ENCODE measurements around the gene EFHB. TPM values are rescaled to one million over a fixed set of nuclear protein-coding genes. Genes with fewer than 3 reads are reported as not detected.
"Not testable (repeated sequence)": the region's sequence is repeated elsewhere in the genome, so short reads cannot be mapped to it uniquely, and the experiment has no call there.

Gene EFHB
- total RNA-seq, 2 donors from 2014 or later, result 1.3 to 2.7 TPM

DNA sequence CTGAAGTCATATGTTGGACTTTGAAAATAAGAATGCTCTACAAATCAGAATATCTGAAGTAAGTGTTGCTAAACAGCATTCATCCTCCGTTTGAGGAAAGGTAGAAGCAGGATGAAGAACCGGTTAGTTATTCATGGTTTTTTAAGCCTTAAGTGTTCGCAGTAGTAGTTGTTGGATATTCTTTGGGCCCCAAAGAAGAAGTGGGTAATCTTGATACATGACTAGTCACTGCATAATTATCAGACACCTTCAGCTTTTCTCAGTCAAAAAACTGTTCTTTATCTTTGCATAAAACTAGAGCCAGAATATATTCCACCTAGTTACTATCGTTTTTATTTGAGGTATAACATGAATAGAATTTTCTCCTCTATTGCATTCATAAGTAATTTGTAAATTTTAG lies 26.7 kb upstream of the EFHB start:
- Histone ChIP-seq H3K9me3 (ENCODE audit: control insufficient read depth, low read length) (no peaks in the 10 kb centered on the region), H3K9ac (ENCODE audit: extremely low read depth, low read length, poor library complexity, severe bottlenecking) (no peak overlapping the region), H3K4me3 (ENCODE audit: low read length) (no peak overlapping the region), H3K27ac (ENCODE audit: low read depth, low read length) (no peak overlapping the region), H3K36me3 (ENCODE audit: control insufficient read depth, insufficient read depth, low read length) (peaks cover 56% of the 10 kb centered on the region), H3K4me1 (ENCODE audit: control insufficient read depth, insufficient read depth, low read length) (no peaks in the 10 kb centered on the region), H3K27me3 (ENCODE audit: control insufficient read depth, insufficient read depth, low read length, poor library complexity, severe bottlenecking) (no peaks in the 10 kb centered on the region)
- WGBS, 2 experiments (ENCODE audit: insufficient coverage in 1 of 2, insufficient read length in 1 of 2), result 90 to 95% methylated on average over 3 of the region's 4 CpGs
- Mint-ChIP-seq H3K27ac (no peak overlapping the region), H3K4me1 (no peaks in the 10 kb centered on the region), H3K4me3 (no peak overlapping the region), H3K36me3 (ENCODE audit: low read depth) (peaks cover 43% of the 10 kb centered on the region), H3K27me3 (ENCODE audit: insufficient read depth) (no peaks in the 10 kb centered on the region), H3K9me3 (peaks cover 2% of the 10 kb centered on the region)
- no peak for DNase-seq
- TF ChIP-seq CTCF (conservative IDR thresholded peaks at IDR 0.05), result no peak

DNA sequence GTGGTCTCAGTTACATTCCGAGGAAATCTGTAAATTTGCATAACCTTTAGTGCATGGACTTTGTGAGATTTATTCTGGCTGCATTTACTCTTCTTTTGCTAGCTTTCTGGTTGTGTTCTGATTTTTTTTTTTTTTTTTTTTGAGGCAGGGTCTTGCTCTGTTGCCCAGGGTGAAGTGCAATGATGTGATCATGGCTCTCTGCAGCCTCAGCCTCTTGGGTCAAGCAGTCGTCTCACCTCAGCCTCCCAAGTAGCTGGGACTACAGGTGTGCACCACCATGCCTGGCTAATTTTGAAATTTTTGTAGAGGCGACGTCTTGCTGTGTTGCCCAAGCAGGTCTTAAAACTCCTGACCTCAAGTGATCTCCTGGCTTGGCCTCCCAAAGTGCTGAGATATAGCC lies 25.5 kb upstream of the EFHB start:
- peaks cover 2% of the 10 kb centered on the region for H3K9me3 Mint-ChIP-seq
- no peaks in the 10 kb centered on the region for H3K27me3 Mint-ChIP-seq (ENCODE audit: insufficient read depth)
- H3K4me3 ChIP-seq (ENCODE audit: low read length), result no peak overlapping the region
- no peaks in the 10 kb centered on the region for H3K4me1 Mint-ChIP-seq
- peaks cover 68% of the 10 kb centered on the region for H3K36me3 ChIP-seq (ENCODE audit: control insufficient read depth, insufficient read depth, low read length)
- peaks cover 52% of the 10 kb centered on the region for H3K36me3 Mint-ChIP-seq (ENCODE audit: low read depth)
- TF ChIP-seq CTCF (conservative IDR thresholded peaks at IDR 0.05), result no peak
- H3K27ac ChIP-seq (ENCODE audit: low read depth, low read length), result no peak overlapping the region
- no peak for DNase-seq
- H3K27me3 ChIP-seq (ENCODE audit: control insufficient read depth, insufficient read depth, low read length, poor library complexity, severe bottlenecking), result no peaks in the 10 kb centered on the region
- no peaks in the 10 kb centered on the region for H3K9me3 ChIP-seq (ENCODE audit: control insufficient read depth, low read length)
- no peaks in the 10 kb centered on the region for H3K4me1 ChIP-seq (ENCODE audit: control insufficient read depth, insufficient read depth, low read length)
- no peak overlapping the region for H3K4me3 Mint-ChIP-seq
- 70 to 96% methylated on average over 2 to 4 of the region's 4 CpGs for WGBS, 2 experiments (ENCODE audit: insufficient coverage in 1 of 2, insufficient read length in 1 of 2)
- no peak overlapping the region for H3K9ac ChIP-seq (ENCODE audit: extremely low read depth, low read length, poor library complexity, severe bottlenecking)
- no peak overlapping the region for H3K27ac Mint-ChIP-seq

GRCh38 chr3:19957354-19957753 lies 23.3 kb upstream of the EFHB start:
- H3K36me3 Mint-ChIP-seq (ENCODE audit: low read depth), result peaks cover 67% of the 10 kb centered on the region

DNA sequence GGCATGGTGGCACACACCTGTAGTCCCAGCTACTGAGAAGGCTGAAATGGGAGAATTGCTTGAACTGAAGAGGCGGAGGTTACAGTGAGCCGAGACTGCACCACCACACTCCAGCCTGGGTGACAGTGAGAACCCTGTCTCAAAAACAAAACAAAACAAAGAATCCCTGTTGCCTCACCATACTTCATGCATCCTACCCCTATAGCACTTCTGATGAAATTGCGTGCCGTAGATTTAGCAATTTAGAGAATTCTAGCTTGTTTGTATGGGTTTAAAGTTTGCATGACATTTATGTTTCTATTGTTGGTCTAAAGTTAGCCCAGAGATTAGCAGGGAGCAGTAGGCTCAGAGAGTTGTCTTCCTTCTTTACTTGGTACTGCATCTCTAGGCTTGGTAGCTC lies 20.7 kb upstream of the EFHB start:
- WGBS, 2 experiments (ENCODE audit: insufficient coverage in 1 of 2, insufficient read length in 1 of 2), result 91 to 100% methylated on average over 2 to 4 of the region's 4 CpGs
- Histone ChIP-seq H3K9ac (ENCODE audit: extremely low read depth, low read length, poor library complexity, severe bottlenecking) (no peak overlapping the region), H3K27ac (ENCODE audit: low read depth, low read length) (no peak overlapping the region), H3K9me3 (ENCODE audit: control insufficient read depth, low read length) (no peaks in the 10 kb centered on the region), H3K36me3 (ENCODE audit: control insufficient read depth, insufficient read depth, low read length) (peaks cover 95% of the 10 kb centered on the region), H3K4me3 (ENCODE audit: low read length) (no peak overlapping the region), H3K27me3 (ENCODE audit: control insufficient read depth, insufficient read depth, low read length, poor library complexity, severe bottlenecking) (no peaks in the 10 kb centered on the region), H3K4me1 (ENCODE audit: control insufficient read depth, insufficient read depth, low read length) (no peaks in the 10 kb centered on the region)
- no peak overlapping the region for H3K27ac Mint-ChIP-seq
- H3K27me3 Mint-ChIP-seq (ENCODE audit: insufficient read depth), result no peaks in the 10 kb centered on the region
- peaks cover 2% of the 10 kb centered on the region for H3K9me3 Mint-ChIP-seq
- DNase-seq, result no peak
- H3K4me1 Mint-ChIP-seq, result no peaks in the 10 kb centered on the region
- no peak overlapping the region for H3K4me3 Mint-ChIP-seq
- H3K36me3 Mint-ChIP-seq (ENCODE audit: low read depth), result peaks cover 65% of the 10 kb centered on the region
- TF ChIP-seq CTCF (conservative IDR thresholded peaks at IDR 0.05), result no peak

More at GRCh38 chr3:19957354-19957753, 23.3 kb upstream of the EFHB start:
- peaks cover 90% of the 10 kb centered on the region for H3K36me3 ChIP-seq (ENCODE audit: control insufficient read depth, insufficient read depth, low read length)
- WGBS, 2 experiments (ENCODE audit: insufficient coverage in 1 of 2, insufficient read length in 1 of 2), result 94 to 100% methylated on average over 1 to 9 of the region's 9 CpGs
- H3K4me3 ChIP-seq (ENCODE audit: low read length); H3K9me3 Mint-ChIP-seq; H3K27me3 ChIP-seq (ENCODE audit: control insufficient read depth, insufficient read depth, low read length, poor library complexity, severe bottlenecking); H3K9me3 ChIP-seq (ENCODE audit: control insufficient read depth, low read length); H3K4me1 Mint-ChIP-seq; H3K27ac ChIP-seq (ENCODE audit: low read depth, low read length); H3K4me3 Mint-ChIP-seq; H3K4me1 ChIP-seq (ENCODE audit: control insufficient read depth, insufficient read depth, low read length); H3K27ac Mint-ChIP-seq; H3K27me3 Mint-ChIP-seq (ENCODE audit: insufficient read depth); DNase-seq; H3K9ac ChIP-seq (ENCODE audit: extremely low read depth, low read length, poor library complexity, severe bottlenecking): not testable (repeated sequence)

Measured in endodermal cell (in vitro differentiated cells).